ENCODE data around the gene GPR150.

Gene GPR150

DNA sequence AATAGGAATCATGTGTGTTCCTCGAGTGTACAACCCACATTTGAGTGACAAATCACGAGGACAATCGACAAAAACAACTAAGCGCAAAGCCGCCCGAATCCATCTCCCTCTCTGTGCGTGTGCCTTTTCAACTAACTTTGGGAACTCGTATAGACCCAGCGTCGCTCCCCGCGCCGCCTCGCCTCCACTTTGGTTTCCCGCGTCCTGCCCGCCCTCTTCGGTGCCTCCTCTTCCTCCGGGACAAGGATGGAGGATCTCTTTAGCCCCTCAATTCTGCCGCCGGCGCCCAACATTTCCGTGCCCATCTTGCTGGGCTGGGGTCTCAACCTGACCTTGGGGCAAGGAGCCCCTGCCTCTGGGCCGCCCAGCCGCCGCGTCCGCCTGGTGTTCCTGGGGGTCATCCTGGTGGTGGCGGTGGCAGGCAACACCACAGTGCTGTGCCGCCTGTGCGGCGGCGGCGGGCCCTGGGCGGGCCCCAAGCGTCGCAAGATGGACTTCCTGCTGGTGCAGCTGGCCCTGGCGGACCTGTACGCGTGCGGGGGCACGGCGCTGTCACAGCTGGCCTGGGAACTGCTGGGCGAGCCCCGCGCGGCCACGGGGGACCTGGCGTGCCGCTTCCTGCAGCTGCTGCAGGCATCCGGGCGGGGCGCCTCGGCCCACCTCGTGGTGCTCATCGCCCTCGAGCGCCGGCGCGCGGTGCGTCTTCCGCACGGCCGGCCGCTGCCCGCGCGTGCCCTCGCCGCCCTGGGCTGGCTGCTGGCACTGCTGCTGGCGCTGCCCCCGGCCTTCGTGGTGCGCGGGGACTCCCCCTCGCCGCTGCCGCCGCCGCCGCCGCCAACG lies at the start of gene GPR150:
TSS of gene GPR150 (plus strand) at position 58 of the 840 bp plus-strand sequence. CDS start at position 247, 189 bp downstream.
- no peak for DNase-seq

GRCh38 chr5:95572016-95572415 lies 47.9 kb upstream of the GPR150 start:
- no peak for DNase-seq

DNA sequence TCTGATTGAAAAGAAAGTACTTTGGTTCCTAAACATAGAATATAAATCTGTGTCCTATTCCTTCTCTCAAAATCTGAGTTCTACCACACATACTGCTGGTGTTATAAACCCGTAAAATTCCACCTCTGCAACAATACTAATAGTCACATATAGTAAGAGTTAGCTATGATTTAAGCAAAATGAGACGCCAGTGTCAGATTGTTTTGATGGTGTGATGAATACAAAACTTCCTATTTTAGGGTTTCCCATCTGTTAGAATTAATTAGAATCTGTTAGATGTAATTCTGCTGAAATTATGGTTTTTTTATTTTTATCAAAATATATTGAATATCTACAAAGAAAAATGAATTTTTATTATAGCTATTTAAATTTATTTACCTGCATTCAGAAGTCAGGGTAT lies 38.3 kb upstream of the GPR150 start:
- no peak for DNase-seq

GRCh38 chr5:95583992-95584391 lies 35.9 kb upstream of the GPR150 start:
- peak; percentile 10 for DNase-seq

DNA sequence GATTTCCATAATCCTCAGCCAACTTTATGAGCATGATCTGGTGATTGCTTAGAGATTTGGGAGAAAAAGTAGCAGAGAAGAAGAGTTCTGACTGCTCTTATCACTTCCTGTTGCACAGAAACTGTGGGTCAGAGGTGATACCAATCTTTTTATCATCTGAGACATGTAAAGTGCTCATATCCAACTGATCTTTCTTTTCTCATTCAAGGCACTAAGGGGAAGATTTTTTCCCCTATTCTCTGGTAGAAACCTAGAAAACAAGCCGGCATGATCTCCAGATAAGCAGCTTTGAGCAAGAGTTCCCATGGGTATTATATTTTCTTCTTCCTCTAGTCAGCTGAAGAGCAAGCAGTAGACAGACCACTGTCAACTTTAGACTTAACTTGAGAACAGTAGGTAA lies 29.0 kb upstream of the GPR150 start:
- peak; percentile 23 for DNase-seq

- DNase-seq = no peak
Measured at GRCh38 chr5:95591490-95591901, 28.4 kb upstream of the GPR150 start.

DNA sequence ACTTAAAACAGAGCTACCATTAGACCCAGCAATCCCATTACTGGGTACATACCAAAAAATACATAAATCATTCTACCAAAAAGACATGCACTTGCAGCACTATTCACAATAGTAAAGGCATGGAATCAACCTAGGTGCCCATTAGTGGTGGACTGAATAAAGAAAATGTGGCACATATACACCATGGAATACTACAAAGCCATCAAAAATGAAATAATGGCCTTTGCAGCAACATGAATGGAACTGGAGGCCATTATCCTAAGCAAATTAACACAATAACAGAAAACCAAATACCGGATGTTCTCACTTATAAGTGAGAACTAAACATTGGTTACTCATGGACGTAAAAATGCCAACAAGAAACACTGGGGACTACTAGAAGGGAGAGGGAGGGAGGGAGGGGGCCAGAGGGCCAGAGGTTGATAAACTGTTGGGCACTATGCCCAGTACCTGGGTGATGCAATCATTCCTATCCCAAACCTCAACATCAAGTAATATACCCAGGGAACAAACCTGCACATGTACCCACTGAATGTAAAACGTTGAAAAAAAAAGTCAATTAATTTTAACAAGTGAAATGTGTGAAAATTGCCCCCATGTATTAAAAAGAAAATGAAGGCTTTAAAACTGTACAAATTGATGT lies 24.5 kb upstream of the GPR150 start:
- no peak for DNase-seq

GRCh38 chr5:95599252-95599651 lies 20.6 kb upstream of the GPR150 start:
- no peak for DNase-seq

DNA sequence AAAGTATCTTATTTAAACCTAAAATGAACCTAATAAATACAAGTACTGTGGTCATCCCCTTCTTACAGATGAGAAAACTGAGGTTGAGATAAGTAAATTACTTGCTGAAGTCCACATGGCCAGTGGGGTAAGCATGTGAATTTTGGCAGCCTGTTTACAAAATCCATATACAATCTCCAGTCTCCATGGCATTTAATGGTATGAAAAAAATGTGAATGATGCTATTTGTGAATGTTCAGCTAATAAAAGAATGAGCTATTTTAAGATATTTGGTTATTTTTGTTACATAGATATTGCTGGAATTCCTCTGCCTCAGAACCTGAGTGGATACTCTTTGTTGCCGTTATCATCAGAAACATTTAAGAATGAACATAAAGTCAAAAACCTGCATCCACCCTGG lies 19.3 kb upstream of the GPR150 start:
- no peak for DNase-seq

GRCh38 chr5:95605786-95606185 lies 14.1 kb upstream of the GPR150 start:
- DNase-seq = no peak

DNA sequence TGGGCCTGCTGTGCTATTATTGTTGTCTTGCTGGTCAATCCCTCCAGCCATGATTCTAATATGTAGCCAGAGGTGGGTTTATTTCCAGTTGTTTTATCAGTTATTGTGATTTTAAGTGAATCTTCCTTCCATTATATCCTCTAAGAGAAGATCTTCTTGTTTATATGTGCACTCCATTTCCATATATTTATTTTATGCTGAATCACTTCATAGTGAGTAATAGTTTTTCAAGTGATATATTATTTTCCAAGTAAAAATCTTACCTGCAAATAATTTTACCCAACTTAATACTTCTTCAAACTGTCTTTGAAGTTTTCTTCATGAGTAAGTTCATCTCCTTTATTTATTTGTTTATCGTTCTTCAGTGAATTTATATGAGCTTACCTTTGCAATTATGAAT lies 13.5 kb upstream of the GPR150 start:
- DNase-seq = no peak

DNA sequence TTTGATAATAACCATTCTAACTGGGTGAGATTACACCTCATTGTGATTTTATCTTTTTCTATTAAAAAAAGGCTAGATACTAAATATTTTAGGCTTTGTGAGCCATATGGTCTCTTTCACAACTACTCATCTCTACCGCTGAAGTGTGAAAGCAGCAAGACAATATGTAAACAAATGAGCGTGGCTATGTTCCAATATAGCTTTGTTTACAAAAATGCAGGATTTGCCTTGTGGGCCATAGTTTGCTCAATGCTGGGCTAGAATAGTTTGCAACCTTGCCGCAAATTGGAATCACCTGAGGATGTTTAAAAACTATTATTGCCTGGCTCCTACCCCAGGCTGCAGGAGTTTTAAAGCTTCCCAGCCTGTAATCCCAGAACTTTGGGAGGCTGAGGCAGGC lies 10.2 kb upstream of the GPR150 start:
- no peak for DNase-seq

- no peak for DNase-seq
Measured at GRCh38 chr5:95610546-95610945, 9.3 kb upstream of the GPR150 start.

- no peak for DNase-seq
Measured at GRCh38 chr5:95611396-95611795, 8.5 kb upstream of the GPR150 start.

GRCh38 chr5:95613514-95613913 lies 6.4 kb upstream of the GPR150 start:
- DNase-seq = no peak

GRCh38 chr5:95615164-95615467 lies 4.8 kb upstream of the GPR150 start:
- DNase-seq = no peak

DNA sequence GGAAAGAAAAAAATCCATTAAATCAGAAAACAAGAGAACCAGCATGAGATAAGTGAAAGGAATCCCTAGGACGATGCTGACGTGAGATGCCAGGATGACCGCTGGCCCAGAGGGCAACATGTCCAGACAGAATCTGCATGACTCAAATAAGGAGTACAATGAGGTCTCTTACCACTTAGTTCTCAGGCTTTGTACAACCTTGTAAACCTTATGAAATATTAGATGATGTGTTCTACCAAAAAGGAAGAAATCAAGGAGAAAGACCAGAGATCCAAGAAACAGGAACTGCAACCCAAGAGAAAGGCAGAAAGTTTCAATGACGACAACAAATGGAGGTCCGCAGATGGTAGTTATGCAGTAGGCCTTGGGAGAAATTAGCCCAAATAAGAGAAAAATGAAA lies 2.8 kb upstream of the GPR150 start:
- DNase-seq = no peak

- DNase-seq = no peak
Measured at GRCh38 chr5:95619096-95619495, 791 bp upstream of the GPR150 start.

DNA sequence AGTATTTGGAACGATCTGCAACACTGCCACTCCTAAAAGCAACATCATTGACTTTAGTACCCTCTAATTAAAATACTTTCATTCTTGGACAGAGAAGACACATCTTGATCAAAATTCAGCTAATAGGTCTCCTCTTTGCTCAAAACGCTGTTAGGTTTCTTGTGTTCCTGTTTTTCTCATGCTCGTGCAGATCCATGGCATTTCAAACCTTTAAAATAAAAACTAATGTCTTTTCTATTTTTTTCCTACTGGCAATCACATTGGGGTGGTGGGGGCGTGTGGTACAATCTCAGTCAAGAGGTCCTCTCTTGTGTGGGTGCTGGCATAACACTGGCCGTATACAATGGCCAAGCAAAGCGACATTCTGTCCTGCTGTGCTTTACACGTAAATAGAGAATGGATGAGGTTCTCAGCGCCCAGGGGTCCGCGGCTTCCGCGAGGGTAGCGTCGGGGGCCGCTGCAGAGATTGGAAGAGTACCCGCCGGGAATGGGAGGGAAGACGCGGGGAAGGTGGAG lies 315 bp upstream of the GPR150 start:
- DNase-seq = no peak

GRCh38 chr5:95620870-95621838 lies 1.3 kb downstream of the GPR150 start:
- DNase-seq = no peak

GRCh38 chr5:95621839-95622629 lies 2.1 kb downstream of the GPR150 start:
- DNase-seq = no peak

GRCh38 chr5:95623706-95624105 lies 3.8 kb downstream of the GPR150 start:
- DNase-seq = no peak
